SKM-1 (cell line): ENCODE data around the gene PTP4A1.

Experiments
- DNase-seq: peaks from one replicate; lab custom pipeline; 2025; ENCODE audit not compliant: unreplicated experiment; lab: John Stamatoyannopoulos, UW

PTP4A1 gene

GRCh38 chr6:63554782-63555181, 17.5 kb upstream of the PTP4A1 start:
- DNase-seq, result no peak

- no peak for DNase-seq
Measured at GRCh38 chr6:63556369-63556768, 15.9 kb upstream of the PTP4A1 start.

- DNase-seq, result no peak
Measured at GRCh38 chr6:63558278-63558677, 14.0 kb upstream of the PTP4A1 start.

GRCh38 chr6:63560801-63561287, 11.4 kb upstream of the PTP4A1 start:
- DNase-seq, result no peak

- DNase-seq, result no peak
Measured at GRCh38 chr6:63561288-63561687, 11.0 kb upstream of the PTP4A1 start.

GRCh38 chr6:63563235-63563634, 9.0 kb upstream of the PTP4A1 start:
- no peak for DNase-seq

- DNase-seq, result no peak
Measured at GRCh38 chr6:63565058-63565726, 7.1 kb upstream of the PTP4A1 start.

GRCh38 chr6:63565727-63566596, 6.3 kb upstream of the PTP4A1 start:
- no peak for DNase-seq

- no peak for DNase-seq
Measured at GRCh38 chr6:63567966-63568365, 4.3 kb upstream of the PTP4A1 start.

GRCh38 chr6:63571361-63572043, 778 bp upstream of the PTP4A1 start:
- peak; percentile 74 for DNase-seq

- DNase-seq, result no peak
Measured at GRCh38 chr6:63572747-63573075, 431 bp downstream of the PTP4A1 start.

- DNase-seq, result peak; percentile 37
Measured at GRCh38 chr6:63573076-63573898, 1.0 kb downstream of the PTP4A1 start.

GRCh38 chr6:63573899-63574553, 1.7 kb downstream of the PTP4A1 start:
- peak; percentile 55 for DNase-seq

- DNase-seq, result no peak
Measured at GRCh38 chr6:63574554-63574900, 2.2 kb downstream of the PTP4A1 start.

- DNase-seq, result no peak
Measured at GRCh38 chr6:63576147-63576772, 4.0 kb downstream of the PTP4A1 start.

GRCh38 chr6:63576985-63577712, 4.9 kb downstream of the PTP4A1 start:
- DNase-seq, result no peak

- no peak for DNase-seq
Measured at GRCh38 chr6:63578757-63579156, 6.5 kb downstream of the PTP4A1 start.

GRCh38 chr6:63579937-63580703, 7.8 kb downstream of the PTP4A1 start:
- DNase-seq, result no peak

- DNase-seq, result no peak
Measured at GRCh38 chr6:63580704-63580961, 8.4 kb downstream of the PTP4A1 start.
